ENCODE data around the gene OR52K1. TPM values are rescaled to one million over a fixed set of nuclear protein-coding genes. Genes with fewer than 3 reads are reported as not detected.

The OR52K1 gene
- total RNA-seq, 3 donors from 2014 or later = under 0.01 TPM; not detected in 1

- H3K36me3 ChIP-seq = no peaks in the 10 kb centered on the region
- TF ChIP-seq POLR2AphosphoS5 (IDR thresholded peaks at IDR 0.05) = no peak
- no peak for TF ChIP-seq POLR2A (IDR thresholded peaks at IDR 0.05)
- no peak for TF ChIP-seq CTCF (IDR thresholded peaks at IDR 0.05)
- no peak overlapping the region for H3K4me3 ChIP-seq
- intact Hi-C loops (cut with DNase I; ENCODE audit: low total_unique reads) = no loop called here
- H3K9me3 ChIP-seq = peaks cover 0 to 11% of the 10 kb centered on the region in 2 donors
- no peaks in the 10 kb centered on the region for H3K27me3 ChIP-seq
- H3K4me1 ChIP-seq = no peaks in the 10 kb centered on the region
- no peak overlapping the region for H3K27ac ChIP-seq
- no peak for DNase-seq (ENCODE audit: low spot score in 2 of 2)
Observed at GRCh38 chr11:4466871-4467442, 15.5 kb upstream of the OR52K1 start.

- Histone ChIP-seq H3K9me3 (peaks cover 0 to 11% of the 10 kb centered on the region in 2 donors), H3K27ac (no peak overlapping the region), H3K36me3 (no peaks in the 10 kb centered on the region), H3K4me1 (no peaks in the 10 kb centered on the region), H3K4me3 (no peak overlapping the region), H3K27me3 (no peaks in the 10 kb centered on the region)
- DNase-seq (ENCODE audit: low spot score in 2 of 2) = no peak
- TF ChIP-seq POLR2AphosphoS5 (IDR thresholded peaks at IDR 0.05) (no peak), CTCF (IDR thresholded peaks at IDR 0.05) (no peak), POLR2A (IDR thresholded peaks at IDR 0.05) (no peak)
- intact Hi-C loops (cut with DNase I; ENCODE audit: low total_unique reads) = no loop called here
Observed at GRCh38 chr11:4467811-4468606, 14.4 kb upstream of the OR52K1 start.

GRCh38 chr11:4479644-4480043 is 2.8 kb upstream of the OR52K1 start:
- no peak for TF ChIP-seq POLR2AphosphoS5 (IDR thresholded peaks at IDR 0.05)
- TF ChIP-seq POLR2A (IDR thresholded peaks at IDR 0.05) = no peak
- no peak for TF ChIP-seq CTCF (IDR thresholded peaks at IDR 0.05)
- no peak for DNase-seq (ENCODE audit: low spot score in 2 of 2)
- no peaks in the 10 kb centered on the region for H3K9me3 ChIP-seq
- no peaks in the 10 kb centered on the region for H3K36me3 ChIP-seq
- intact Hi-C loops (cut with DNase I; ENCODE audit: low total_unique reads) = no loop called here
- H3K4me1 ChIP-seq = no peaks in the 10 kb centered on the region
- no peaks in the 10 kb centered on the region for H3K27me3 ChIP-seq
- H3K27ac ChIP-seq = no peak overlapping the region
- no peak overlapping the region for H3K4me3 ChIP-seq

GRCh38 chr11:4480577-4481239 is 1.7 kb upstream of the OR52K1 start:
- no peaks in the 10 kb centered on the region for H3K9me3 ChIP-seq
- intact Hi-C loops (cut with DNase I; ENCODE audit: low total_unique reads) = no loop called here
- no peak overlapping the region for H3K4me3 ChIP-seq
- H3K27ac ChIP-seq = no peak overlapping the region
- TF ChIP-seq CTCF (IDR thresholded peaks at IDR 0.05) (no peak), POLR2A (IDR thresholded peaks at IDR 0.05) (no peak), POLR2AphosphoS5 (IDR thresholded peaks at IDR 0.05) (no peak)
- no peaks in the 10 kb centered on the region for H3K27me3 ChIP-seq
- no peaks in the 10 kb centered on the region for H3K36me3 ChIP-seq
- no peak for DNase-seq (ENCODE audit: low spot score in 2 of 2)
- H3K4me1 ChIP-seq = no peaks in the 10 kb centered on the region

- no peak for DNase-seq (ENCODE audit: low spot score in 2 of 2)
- intact Hi-C loops (cut with DNase I; ENCODE audit: low total_unique reads) = no loop called here
- Histone ChIP-seq H3K4me3 (no peak overlapping the region), H3K4me1 (no peaks in the 10 kb centered on the region), H3K36me3 (no peaks in the 10 kb centered on the region), H3K27me3 (no peaks in the 10 kb centered on the region), H3K27ac (no peak overlapping the region), H3K9me3 (no peaks in the 10 kb centered on the region)
- TF ChIP-seq POLR2AphosphoS5 (IDR thresholded peaks at IDR 0.05) = no peak
- TF ChIP-seq POLR2A (IDR thresholded peaks at IDR 0.05) = no peak
- no peak for TF ChIP-seq CTCF (IDR thresholded peaks at IDR 0.05)
Observed at GRCh38 chr11:4481240-4481582, 1.2 kb upstream of the OR52K1 start.
